ENCODE results near the gene ABCC6.
"Not testable (repeated sequence)": the region's sequence is repeated elsewhere in the genome, so short reads cannot be mapped to it uniquely, and the experiment has no call there.

Gene ABCC6

GRCh38 chr16:16184594-16184993 lies 38.7 kb downstream of the ABCC6 start:
- Histone ChIP-seq H3K9me3 (replicated peaks; ENCODE audit: low read length) (no peaks in the 10 kb centered on the region), H3K4me3 (ENCODE audit: low read length) (no peak overlapping the region), H3K27me3 (ENCODE audit: control insufficient read depth, insufficient read depth, low read length) (peaks cover 46% of the 10 kb centered on the region), H3K4me2 (ENCODE audit: low read length) (no peak overlapping the region), H3K36me3 (ENCODE audit: insufficient read depth, low read length) (no peaks in the 10 kb centered on the region), H3K4me1 (ENCODE audit: control insufficient read depth, insufficient read depth, low read length) (no peaks in the 10 kb centered on the region), H3K9ac (ENCODE audit: low read depth, low read length) (no peak overlapping the region)

DNA sequence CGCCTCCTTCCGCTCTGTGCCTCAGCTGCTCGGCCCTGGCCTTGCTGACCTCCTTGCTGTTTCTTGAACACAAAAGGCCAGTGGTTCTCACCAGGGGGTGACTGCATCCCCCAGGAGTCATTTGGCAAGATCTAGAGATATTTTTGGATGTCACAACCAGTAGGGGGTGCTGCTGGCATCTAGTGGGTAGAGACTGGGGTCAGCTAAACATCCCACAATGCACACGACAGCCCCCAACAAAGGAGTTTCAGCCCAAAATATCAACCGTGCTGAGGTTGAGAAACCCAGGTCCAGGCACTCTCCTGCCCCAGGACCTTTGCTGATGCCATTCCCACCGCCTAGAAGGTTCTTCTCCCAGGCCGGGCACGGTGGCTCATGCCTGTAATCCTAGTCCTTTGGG lies 39.7 kb downstream of the ABCC6 start:
- peaks cover under 1% of the 10 kb centered on the region for H3K9me3 ChIP-seq (replicated peaks; ENCODE audit: low read length)
- H3K4me1 ChIP-seq (ENCODE audit: control insufficient read depth, insufficient read depth, low read length): no peaks in the 10 kb centered on the region
- H3K27me3 ChIP-seq (ENCODE audit: control insufficient read depth, insufficient read depth, low read length): peaks cover 39% of the 10 kb centered on the region
- H3K4me2 ChIP-seq (ENCODE audit: low read length): no peak overlapping the region
- no peak overlapping the region for H3K9ac ChIP-seq (ENCODE audit: low read depth, low read length)
- no peak overlapping the region for H3K4me3 ChIP-seq (ENCODE audit: low read length)
- no peaks in the 10 kb centered on the region for H3K36me3 ChIP-seq (ENCODE audit: insufficient read depth, low read length)

DNA sequence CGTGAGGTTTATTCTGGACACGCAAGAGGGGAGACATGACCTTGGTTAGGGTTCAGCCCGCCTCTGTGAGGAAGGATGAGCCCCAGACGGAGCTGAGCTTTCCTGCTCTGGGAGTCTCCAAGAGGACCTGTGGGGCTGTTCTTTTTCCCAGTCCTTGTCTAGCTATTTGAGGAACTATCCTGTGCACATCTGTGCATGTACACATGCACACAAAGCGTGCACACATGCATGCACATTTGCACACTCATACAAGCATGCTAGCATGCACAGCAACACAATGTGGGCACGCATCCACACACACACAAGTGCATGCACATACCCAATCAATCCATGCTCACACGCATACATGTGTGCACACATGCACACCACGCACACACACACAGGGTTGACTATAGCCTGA lies 40.4 kb downstream of the ABCC6 start:
- H3K9me3 ChIP-seq (replicated peaks; ENCODE audit: low read length): peaks cover 4% of the 10 kb centered on the region
- H3K4me2 ChIP-seq (ENCODE audit: low read length): no peak overlapping the region
- no peak overlapping the region for H3K9ac ChIP-seq (ENCODE audit: low read depth, low read length)
- no peaks in the 10 kb centered on the region for H3K36me3 ChIP-seq (ENCODE audit: insufficient read depth, low read length)
- H3K4me1 ChIP-seq (ENCODE audit: control insufficient read depth, insufficient read depth, low read length): no peaks in the 10 kb centered on the region
- H3K27me3 ChIP-seq (ENCODE audit: control insufficient read depth, insufficient read depth, low read length): peaks cover 36% of the 10 kb centered on the region
- H3K4me3 ChIP-seq (ENCODE audit: low read length): no peak overlapping the region

DNA sequence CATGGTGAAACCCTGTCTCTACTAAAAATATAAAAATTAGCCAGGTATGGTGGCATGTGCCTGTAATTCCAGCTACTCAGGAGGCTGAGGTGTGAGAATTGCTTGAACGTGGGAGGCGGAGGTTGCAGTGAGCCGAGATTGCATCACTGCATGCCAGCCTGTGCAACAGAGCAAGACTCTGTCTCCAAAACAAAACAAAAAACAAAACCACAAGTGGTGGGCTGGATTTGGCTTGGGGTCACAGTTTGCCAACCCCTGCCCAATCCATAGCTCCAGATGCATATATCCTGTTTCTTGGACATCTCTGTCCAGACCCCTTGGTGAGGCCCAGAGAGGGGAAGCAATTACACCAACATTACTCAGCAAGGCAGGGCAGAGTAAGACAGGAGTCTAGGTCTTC lies 41.5 kb downstream of the ABCC6 start:
- H3K4me2 ChIP-seq (ENCODE audit: low read length); H3K36me3 ChIP-seq (ENCODE audit: insufficient read depth, low read length); H3K4me3 ChIP-seq (ENCODE audit: low read length); H3K9me3 ChIP-seq (replicated peaks; ENCODE audit: low read length); H3K9ac ChIP-seq (ENCODE audit: low read depth, low read length); H3K4me1 ChIP-seq (ENCODE audit: control insufficient read depth, insufficient read depth, low read length): not testable (repeated sequence)
- peaks cover 40% of the 10 kb centered on the region for H3K27me3 ChIP-seq (ENCODE audit: control insufficient read depth, insufficient read depth, low read length)

DNA sequence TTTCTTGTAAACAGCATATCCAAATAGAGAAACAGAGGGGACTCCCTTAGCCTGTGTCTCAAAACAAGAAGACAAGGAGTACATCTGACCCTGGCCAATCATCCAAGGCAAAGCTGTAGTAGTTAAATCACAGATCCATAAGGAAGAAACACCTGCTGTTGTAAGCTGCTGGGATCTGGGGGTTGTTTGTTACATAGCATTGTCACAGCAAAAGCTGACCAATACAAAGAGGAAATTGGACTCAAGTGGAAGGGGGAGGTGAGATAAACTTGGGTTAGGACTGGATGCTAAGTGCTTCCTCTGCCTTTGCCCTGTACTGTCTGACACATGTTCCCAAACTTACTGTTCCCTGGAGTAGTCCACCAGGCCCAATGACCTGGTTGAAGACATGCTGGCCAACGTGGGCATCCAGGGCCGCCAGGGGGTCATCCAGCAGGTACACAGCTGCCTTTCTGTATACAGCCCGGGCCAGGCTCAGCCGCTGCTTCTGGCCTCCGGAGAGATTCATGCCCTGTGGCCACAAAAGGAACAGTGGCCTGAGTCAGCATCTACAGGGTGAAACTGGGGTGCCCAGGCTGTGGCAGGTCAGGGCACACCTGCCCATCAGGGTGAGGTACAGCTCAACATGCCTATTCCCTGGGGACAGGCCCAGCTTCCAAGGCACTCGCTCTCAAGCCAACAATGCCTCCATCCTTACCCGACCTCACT lies 44.7 kb downstream of the ABCC6 start:
- Histone ChIP-seq H3K4me2 (ENCODE audit: low read length) (no peak overlapping the region), H3K4me1 (ENCODE audit: control insufficient read depth, insufficient read depth, low read length) (no peaks in the 10 kb centered on the region), H3K4me3 (ENCODE audit: low read length) (no peak overlapping the region), H3K9me3 (replicated peaks; ENCODE audit: low read length) (peaks cover 6% of the 10 kb centered on the region), H3K36me3 (ENCODE audit: insufficient read depth, low read length) (no peaks in the 10 kb centered on the region), H3K27me3 (ENCODE audit: control insufficient read depth, insufficient read depth, low read length) (peaks cover 28% of the 10 kb centered on the region), H3K9ac (ENCODE audit: low read depth, low read length) (no peak overlapping the region)

- Histone ChIP-seq H3K4me3 (ENCODE audit: low read length) (no peak overlapping the region), H3K9ac (ENCODE audit: low read depth, low read length) (no peak overlapping the region), H3K36me3 (ENCODE audit: insufficient read depth, low read length) (no peaks in the 10 kb centered on the region), H3K27me3 (ENCODE audit: control insufficient read depth, insufficient read depth, low read length) (peaks cover 11% of the 10 kb centered on the region), H3K9me3 (replicated peaks; ENCODE audit: low read length) (peaks cover 6% of the 10 kb centered on the region), H3K4me1 (ENCODE audit: control insufficient read depth, insufficient read depth, low read length) (no peaks in the 10 kb centered on the region), H3K4me2 (ENCODE audit: low read length) (no peak overlapping the region)
Measured at GRCh38 chr16:16176328-16176727, 47.0 kb downstream of the ABCC6 start.

DNA sequence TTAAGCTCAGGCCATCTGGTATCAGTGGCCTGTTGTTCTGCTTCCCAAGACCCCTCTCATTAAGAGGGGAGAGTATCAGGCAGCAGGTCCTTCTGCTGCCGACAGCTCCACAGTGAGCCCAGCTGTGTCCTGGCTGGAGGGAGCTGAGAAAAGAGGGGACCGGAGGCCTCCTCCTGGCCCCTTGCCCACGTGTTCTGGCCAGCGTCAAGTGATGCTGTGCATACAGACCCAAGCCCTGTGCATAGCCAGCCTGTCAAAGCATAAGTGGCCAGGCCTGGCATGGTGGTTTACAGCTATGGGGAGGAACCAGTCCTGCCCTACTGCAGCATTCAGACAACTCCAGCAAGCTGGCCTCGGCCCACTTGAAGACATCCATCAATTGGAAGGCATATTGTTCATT lies 48.0 kb downstream of the ABCC6 start:
- Histone ChIP-seq H3K4me2 (ENCODE audit: low read length) (no peak overlapping the region), H3K36me3 (ENCODE audit: insufficient read depth, low read length) (no peaks in the 10 kb centered on the region)

GRCh38 chr16:16172991-16173390 lies 50.3 kb downstream of the ABCC6 start:
- no peaks in the 10 kb centered on the region for H3K36me3 ChIP-seq (ENCODE audit: insufficient read depth, low read length)
- peaks cover 7% of the 10 kb centered on the region for H3K27me3 ChIP-seq (ENCODE audit: control insufficient read depth, insufficient read depth, low read length)
- H3K4me3 ChIP-seq (ENCODE audit: low read length): no peak overlapping the region
- H3K4me2 ChIP-seq (ENCODE audit: low read length): no peak overlapping the region
- no peaks in the 10 kb centered on the region for H3K4me1 ChIP-seq (ENCODE audit: control insufficient read depth, insufficient read depth, low read length)
- no peak overlapping the region for H3K9ac ChIP-seq (ENCODE audit: low read depth, low read length)
- H3K9me3 ChIP-seq (replicated peaks; ENCODE audit: low read length): peaks cover 2% of the 10 kb centered on the region

More for the DNA sequence above, 48.0 kb downstream of the ABCC6 start:
- Histone ChIP-seq H3K4me3 (ENCODE audit: low read length) (no peak overlapping the region), H3K27me3 (ENCODE audit: control insufficient read depth, insufficient read depth, low read length) (peaks cover 7% of the 10 kb centered on the region), H3K9me3 (replicated peaks; ENCODE audit: low read length) (peaks cover 6% of the 10 kb centered on the region), H3K4me1 (ENCODE audit: control insufficient read depth, insufficient read depth, low read length) (no peaks in the 10 kb centered on the region), H3K9ac (ENCODE audit: low read depth, low read length) (no peak overlapping the region)

DNA sequence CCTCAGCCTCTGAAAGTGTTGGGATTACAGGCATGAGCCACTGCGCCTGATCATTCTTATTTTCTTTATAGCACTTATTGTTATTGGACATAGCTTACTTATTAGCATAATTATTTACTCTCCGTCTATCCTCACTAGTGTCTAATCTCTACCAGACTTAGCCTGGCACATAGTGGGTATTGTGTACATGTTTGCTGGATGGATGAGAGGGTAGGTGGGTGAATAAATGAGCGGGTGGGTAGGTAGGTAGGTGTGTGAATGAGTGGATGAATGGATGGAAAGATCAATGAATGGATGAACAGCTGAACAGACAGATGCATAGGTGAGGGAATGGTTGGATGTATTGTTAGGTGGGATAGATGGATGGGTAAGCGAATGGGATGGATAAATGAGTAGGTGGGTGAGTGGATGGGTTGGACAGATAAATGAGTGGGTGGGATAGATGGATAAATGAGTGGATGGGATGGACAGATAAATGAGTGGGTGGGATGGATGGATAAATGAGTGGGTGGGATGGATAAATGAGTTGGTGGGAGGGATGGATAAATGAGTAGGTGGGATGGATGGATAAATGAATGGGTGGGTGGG lies 51.9 kb downstream of the ABCC6 start:
- no peaks in the 10 kb centered on the region for H3K4me1 ChIP-seq (ENCODE audit: control insufficient read depth, insufficient read depth, low read length)
- H3K9ac ChIP-seq (ENCODE audit: low read depth, low read length): no peak overlapping the region
- no peaks in the 10 kb centered on the region for H3K36me3 ChIP-seq (ENCODE audit: insufficient read depth, low read length)
- no peak overlapping the region for H3K4me3 ChIP-seq (ENCODE audit: low read length)
- H3K9me3 ChIP-seq (replicated peaks; ENCODE audit: low read length): peaks cover 2% of the 10 kb centered on the region
- peaks cover 4% of the 10 kb centered on the region for H3K27me3 ChIP-seq (ENCODE audit: control insufficient read depth, insufficient read depth, low read length)
- no peak overlapping the region for H3K4me2 ChIP-seq (ENCODE audit: low read length)

- Histone ChIP-seq H3K4me2 (ENCODE audit: low read length) (no peak overlapping the region), H3K27me3 (ENCODE audit: control insufficient read depth, insufficient read depth, low read length) (peaks cover 3% of the 10 kb centered on the region), H3K36me3 (ENCODE audit: insufficient read depth, low read length) (no peaks in the 10 kb centered on the region), H3K9ac (ENCODE audit: low read depth, low read length) (no peak overlapping the region), H3K9me3 (replicated peaks; ENCODE audit: low read length) (no peaks in the 10 kb centered on the region), H3K4me3 (ENCODE audit: low read length) (no peak overlapping the region), H3K4me1 (ENCODE audit: control insufficient read depth, insufficient read depth, low read length) (no peaks in the 10 kb centered on the region)
Measured at GRCh38 chr16:16169615-16170014, 53.7 kb downstream of the ABCC6 start.

DNA sequence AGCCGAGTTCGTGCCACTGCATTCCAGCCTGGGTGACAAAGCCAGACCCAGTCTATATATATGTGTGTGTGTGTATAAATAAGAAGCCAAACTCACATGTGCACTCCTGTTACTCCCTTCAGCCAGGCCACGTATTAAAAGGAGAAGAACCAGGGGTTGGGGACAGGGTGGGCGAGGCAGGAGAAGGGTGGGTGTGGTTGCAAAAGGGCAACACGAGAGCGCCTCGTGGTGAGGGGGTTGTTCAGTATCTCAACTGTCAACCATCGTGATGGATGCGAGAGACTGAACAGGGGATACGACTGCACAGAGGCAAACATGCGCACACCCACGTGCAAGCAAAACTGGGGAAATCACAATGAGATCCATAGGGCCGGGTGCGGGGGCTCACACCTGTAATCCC lies 54.9 kb downstream of the ABCC6 start:
- Histone ChIP-seq H3K27me3 (ENCODE audit: control insufficient read depth, insufficient read depth, low read length) (peaks cover 14% of the 10 kb centered on the region), H3K4me2 (ENCODE audit: low read length) (no peak overlapping the region), H3K9me3 (replicated peaks; ENCODE audit: low read length) (no peaks in the 10 kb centered on the region), H3K9ac (ENCODE audit: low read depth, low read length) (no peak overlapping the region), H3K4me3 (ENCODE audit: low read length) (no peak overlapping the region), H3K36me3 (ENCODE audit: insufficient read depth, low read length) (no peaks in the 10 kb centered on the region), H3K4me1 (ENCODE audit: control insufficient read depth, insufficient read depth, low read length) (no peaks in the 10 kb centered on the region)

- H3K9me3 ChIP-seq (replicated peaks; ENCODE audit: low read length): no peaks in the 10 kb centered on the region
- no peak overlapping the region for H3K4me2 ChIP-seq (ENCODE audit: low read length)
- no peak overlapping the region for H3K4me3 ChIP-seq (ENCODE audit: low read length)
- peaks cover 19% of the 10 kb centered on the region for H3K27me3 ChIP-seq (ENCODE audit: control insufficient read depth, insufficient read depth, low read length)
- no peaks in the 10 kb centered on the region for H3K4me1 ChIP-seq (ENCODE audit: control insufficient read depth, insufficient read depth, low read length)
- no peak overlapping the region for H3K9ac ChIP-seq (ENCODE audit: low read depth, low read length)
- H3K36me3 ChIP-seq (ENCODE audit: insufficient read depth, low read length): no peaks in the 10 kb centered on the region
Measured at GRCh38 chr16:16167927-16168326, 55.4 kb downstream of the ABCC6 start.
